Left ventricle myocardium inferior (tissue), 1 donor: Measurements from ENCODE around the gene SLC6A16. TPM values are rescaled to one million over a fixed set of nuclear protein-coding genes. Genes with fewer than 3 reads are reported as not detected.
A peak's percentile ranks its signal among the peaks of the same experiment; 100 is the strongest.

Experiments used
- DNase-seq: peaks from one replicate; pipeline ENCODE4 v3.0.0-alpha.2; 2020
- H3K27ac ChIP-seq: fragments of 200-600 bp; replicated peaks from 2 replicates; pipeline ENCODE4 v1.8.0; 2021
- H3K27me3 ChIP-seq: fragments of 200-600 bp; 2 replicates; pipeline ENCODE4 v1.8.0; 2021; ENCODE audit warnings: low read depth
- H3K36me3 ChIP-seq: fragments of 200-600 bp; 2 replicates; pipeline ENCODE4 v1.8.0; 2021
- H3K4me1 ChIP-seq: fragments of 200-600 bp; 2 replicates; pipeline ENCODE4 v1.8.0; 2021
- H3K4me3 ChIP-seq: fragments of 200-600 bp; 2 replicates; pipeline ENCODE4 v1.8.0; 2021; ENCODE audit warnings: mild to moderate bottlenecking, moderate library complexity
- H3K9me3 ChIP-seq: fragments of 200-600 bp; replicated peaks from 2 replicates; pipeline ENCODE4 v1.8.0; 2021
- CTCF ChIP-seq: fragments of 200-600 bp; IDR thresholded peaks from 2 replicates; pipeline ENCODE4 v1.8.0; 2021; ENCODE audit warnings: antibody characterized with exemption, mild to moderate bottlenecking, borderline replicate concordance
- intact Hi-C: fragments of 100-400 bp; cut with micrococcal nuclease; formaldehyde crosslinking; loops from one replicate; pipeline ENCODE4 v1.11.0; 2022
- total RNA-seq: library from RNA; stranded (reverse); fragmentation: NEBNext Ultra II Directional; extraction: Animal tissue kit (Norgen Biotek cat#: 25700); gene quantifications from one replicate; pipeline ENCODE4 v1.2.1, GENCODE V29; 2021
- donor health status: DM: no; HTN: yes; CAD: no; lungs with severe emphysema.

SLC6A16 gene
- total RNA-seq, 1 donor from 2014 or later, result 1.1 TPM

- no peaks in the 10 kb centered on the region for H3K27me3 ChIP-seq
- no peak for DNase-seq
- intact Hi-C loops, result no loop called here
- H3K36me3 ChIP-seq, result peaks cover 66% of the 10 kb centered on the region
- no peak overlapping the region for H3K4me3 ChIP-seq
- TF ChIP-seq CTCF, result no peak
- no peaks in the 10 kb centered on the region for H3K9me3 ChIP-seq
- peaks cover 29% of the 10 kb centered on the region for H3K4me1 ChIP-seq
- no peak overlapping the region for H3K27ac ChIP-seq
Observed at GRCh38 chr19:49342291-49342721, 17.3 kb upstream of the SLC6A16 start.

GRCh38 chr19:49340865-49341718, 16.1 kb upstream of the SLC6A16 start:
- DNase-seq, result no peak
- H3K9me3 ChIP-seq, result no peaks in the 10 kb centered on the region
- H3K4me1 ChIP-seq, result peaks cover 29% of the 10 kb centered on the region
- peak overlapping the region; percentile 88 for H3K27ac ChIP-seq
- H3K36me3 ChIP-seq, result peaks cover 53% of the 10 kb centered on the region
- H3K27me3 ChIP-seq, result no peaks in the 10 kb centered on the region
- TF ChIP-seq CTCF, result no peak
- H3K4me3 ChIP-seq, result peak overlapping the region; percentile 62
- intact Hi-C loops, result no loop called here

- Histone ChIP-seq H3K4me1 (peaks cover 29% of the 10 kb centered on the region), H3K4me3 (peak overlapping the region; percentile 62), H3K27ac (peak overlapping the region; percentile 88), H3K36me3 (peaks cover 45% of the 10 kb centered on the region), H3K9me3 (no peaks in the 10 kb centered on the region), H3K27me3 (no peaks in the 10 kb centered on the region)
- no peak for TF ChIP-seq CTCF
- peak; percentile 72 for DNase-seq
- intact Hi-C loops, result no loop called here
Observed at GRCh38 chr19:49340069-49340864, 15.3 kb upstream of the SLC6A16 start.

- Histone ChIP-seq H3K27ac (peak overlapping the region; percentile 88), H3K27me3 (no peaks in the 10 kb centered on the region), H3K9me3 (no peaks in the 10 kb centered on the region), H3K4me1 (peaks cover 29% of the 10 kb centered on the region), H3K4me3 (peak overlapping the region; percentile 62), H3K36me3 (peaks cover 37% of the 10 kb centered on the region)
- intact Hi-C loops, result no loop called here
- TF ChIP-seq CTCF, result no peak
- DNase-seq, result peak; percentile 90
Observed at GRCh38 chr19:49339301-49340068, 14.5 kb upstream of the SLC6A16 start.

GRCh38 chr19:49338691-49339300, 13.8 kb upstream of the SLC6A16 start:
- Histone ChIP-seq H3K4me3 (peak overlapping the region; percentile 62), H3K36me3 (peaks cover 31% of the 10 kb centered on the region), H3K27me3 (no peaks in the 10 kb centered on the region), H3K9me3 (no peaks in the 10 kb centered on the region), H3K4me1 (peaks cover 29% of the 10 kb centered on the region), H3K27ac (peak overlapping the region; percentile 88)
- TF ChIP-seq CTCF, result no peak
- intact Hi-C loops, result no loop called here
- DNase-seq, result peak; percentile 75
